Stimulated activated CD4-positive, alpha-beta T cell treated with anti-CD3 and anti-CD28 coated beads, Interleukin-2, amount 100 ng/mL, for 48 hours (primary cell): ENCODE results near the gene RASAL2.
"Not testable (repeated sequence)": the region's sequence is repeated elsewhere in the genome, so short reads cannot be mapped to it uniquely, and the experiment has no call there.

ENCODE experiments used
- DNase-seq, 2 donors: peaks; one replicate each; pipeline ENCODE4 v3.0.0-alpha.2; 2020

Gene RASAL2

DNA sequence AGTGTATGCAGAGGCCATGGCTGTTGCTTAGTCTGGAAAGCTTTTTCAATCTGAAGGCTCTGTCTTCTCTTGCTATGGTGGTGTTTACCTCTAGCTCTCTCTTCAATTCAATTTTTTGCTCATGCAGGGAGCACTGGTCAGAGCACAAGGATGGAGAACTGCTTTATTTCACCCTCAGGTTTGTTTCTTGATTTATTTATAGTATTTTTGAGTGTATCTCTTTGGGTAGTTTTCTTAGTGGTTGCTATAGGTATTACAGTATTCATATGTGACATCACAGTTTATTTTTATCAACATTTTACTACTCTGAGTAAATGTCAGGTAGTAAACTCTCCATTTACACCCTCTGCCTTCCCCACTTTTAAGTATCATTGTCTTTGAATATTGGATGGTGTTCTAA, 147.9 kb downstream of the RASAL2 start:
- DNase-seq = no peak

DNA sequence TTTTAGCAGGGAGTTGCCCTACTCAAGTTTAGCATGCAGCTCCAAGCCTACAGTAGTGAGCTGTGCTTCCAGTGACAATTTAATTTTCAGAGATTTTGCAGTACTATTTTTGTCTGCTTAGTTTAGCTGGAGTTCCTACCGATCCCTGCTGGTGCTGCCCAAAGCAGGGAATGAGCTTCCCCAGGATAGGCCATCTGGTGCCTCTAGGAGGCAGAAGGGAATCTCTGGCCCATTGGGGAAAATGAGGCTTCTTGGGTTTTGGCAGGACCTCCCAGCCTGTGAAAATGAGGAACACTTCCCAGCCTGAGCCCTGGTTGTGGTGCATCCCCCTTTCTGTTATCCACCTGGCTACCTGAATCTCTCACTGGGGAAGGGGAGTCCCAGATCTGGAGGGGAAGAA, 149.2 kb downstream of the RASAL2 start:
- DNase-seq = no peak

DNA sequence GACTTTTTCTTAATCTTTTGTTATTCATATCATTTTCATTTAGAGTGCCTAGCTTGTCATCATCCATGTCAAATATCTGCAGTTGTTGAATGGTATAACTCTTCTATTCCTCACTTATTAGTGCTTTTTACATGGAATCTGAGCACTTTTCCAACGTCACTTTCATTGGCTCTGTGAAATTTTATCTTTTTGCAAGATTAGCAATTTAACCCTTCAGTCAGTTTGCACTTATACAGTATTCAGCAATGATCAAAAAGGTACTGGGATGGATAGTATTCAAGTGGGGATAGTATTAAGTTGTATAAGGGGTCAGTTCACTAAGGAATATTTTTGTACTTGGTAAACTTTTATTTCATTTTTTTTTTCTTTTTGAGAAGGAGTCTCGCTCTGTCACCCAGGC, 150.0 kb downstream of the RASAL2 start:
- no peak for DNase-seq

DNA sequence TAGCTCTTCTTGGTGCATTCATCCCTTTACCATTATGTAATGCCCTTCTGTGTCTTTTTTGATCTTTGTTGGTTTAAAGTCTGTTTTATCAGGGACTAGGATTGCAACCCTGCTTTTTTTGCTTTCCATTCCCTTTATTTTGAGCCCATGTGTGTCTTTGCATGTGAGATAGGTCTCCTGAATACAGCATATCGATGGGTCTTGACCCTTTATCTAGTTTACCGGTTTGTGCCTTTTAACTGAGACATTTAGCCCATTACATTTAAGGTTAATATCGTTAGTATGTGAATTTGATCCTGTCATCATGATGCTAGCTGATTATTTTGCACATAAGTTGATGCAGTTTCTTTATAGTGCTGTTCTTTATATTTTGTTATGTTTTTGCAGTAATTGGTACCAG, 154.4 kb downstream of the RASAL2 start:
- not testable (repeated sequence) for DNase-seq

DNA sequence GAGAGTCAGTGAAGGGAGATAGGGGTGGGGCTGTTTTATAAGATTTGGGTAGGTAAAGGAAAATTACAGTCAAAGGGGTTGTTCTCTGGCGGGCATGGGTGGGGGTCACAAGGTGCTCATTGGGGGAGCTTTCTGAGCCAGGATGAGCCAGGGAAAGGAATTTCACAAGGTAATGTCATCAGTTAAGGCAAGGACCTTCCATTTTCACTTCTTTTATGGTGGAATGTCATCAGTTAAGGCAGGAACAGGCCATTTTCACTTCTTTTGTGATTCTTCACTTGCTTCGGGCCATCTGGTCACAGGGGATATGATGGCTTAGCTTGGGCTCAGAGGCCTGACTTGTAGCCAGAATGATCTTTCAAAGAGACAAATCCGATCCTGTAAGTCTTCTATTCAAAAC, 159.7 kb downstream of the RASAL2 start:
- not testable (repeated sequence) for DNase-seq

DNA sequence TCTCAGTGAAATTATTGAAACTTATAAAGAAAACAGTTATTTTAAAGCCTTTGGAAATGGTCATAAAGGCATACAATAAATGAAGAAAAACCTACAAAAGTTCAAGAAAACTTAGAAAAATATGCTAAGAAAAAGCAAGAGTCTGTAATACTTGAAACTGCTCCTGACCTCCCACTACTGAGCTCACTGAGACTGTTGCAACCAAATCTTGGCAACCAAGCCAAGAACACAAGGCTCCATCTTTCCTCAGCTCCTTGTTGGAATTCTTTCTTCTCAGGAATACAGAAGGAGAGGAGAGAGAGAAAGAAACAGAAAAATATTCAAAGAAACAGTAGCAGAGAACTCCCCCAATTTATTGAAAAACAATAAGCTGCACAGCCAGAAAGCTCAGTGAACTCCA, 160.5 kb downstream of the RASAL2 start:
- no peak for DNase-seq

DNA sequence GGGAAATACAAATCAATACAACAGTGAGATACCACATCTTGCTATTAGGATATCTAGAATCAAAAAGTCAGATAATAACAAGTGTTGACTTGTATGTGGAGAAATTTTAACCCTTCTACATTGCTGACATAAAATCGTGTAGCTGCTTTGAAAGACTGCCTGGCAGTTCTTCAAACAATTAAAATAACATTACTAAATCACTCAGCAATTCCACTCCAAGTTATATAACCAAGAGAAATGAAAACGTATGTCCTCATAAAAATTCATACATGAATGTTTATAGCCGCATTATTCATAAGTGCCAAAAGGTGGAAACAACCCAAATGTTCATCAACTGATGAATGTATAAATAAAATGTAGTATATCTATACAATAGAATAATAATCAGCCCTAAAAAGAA, 164.6 kb downstream of the RASAL2 start:
- no peak for DNase-seq

DNA sequence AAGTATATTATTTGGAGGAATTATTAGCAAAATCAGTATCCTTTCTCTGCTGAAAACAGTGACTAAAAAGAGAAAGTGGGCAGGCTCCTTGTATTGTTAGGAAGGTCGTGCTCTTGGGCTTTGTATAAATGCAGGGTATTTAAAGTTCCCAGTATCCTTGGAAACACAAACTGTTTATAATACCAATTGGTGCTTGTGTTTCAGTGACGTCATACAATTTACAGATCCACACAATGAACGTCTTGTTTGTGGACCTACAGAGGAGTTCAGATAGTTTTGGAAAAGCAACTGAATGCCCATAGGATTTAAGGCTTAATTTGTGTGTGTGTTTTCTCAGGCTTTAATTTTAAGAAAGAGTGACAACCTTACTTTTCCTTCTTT, 168.2 kb downstream of the RASAL2 start:
- no peak for DNase-seq

DNA sequence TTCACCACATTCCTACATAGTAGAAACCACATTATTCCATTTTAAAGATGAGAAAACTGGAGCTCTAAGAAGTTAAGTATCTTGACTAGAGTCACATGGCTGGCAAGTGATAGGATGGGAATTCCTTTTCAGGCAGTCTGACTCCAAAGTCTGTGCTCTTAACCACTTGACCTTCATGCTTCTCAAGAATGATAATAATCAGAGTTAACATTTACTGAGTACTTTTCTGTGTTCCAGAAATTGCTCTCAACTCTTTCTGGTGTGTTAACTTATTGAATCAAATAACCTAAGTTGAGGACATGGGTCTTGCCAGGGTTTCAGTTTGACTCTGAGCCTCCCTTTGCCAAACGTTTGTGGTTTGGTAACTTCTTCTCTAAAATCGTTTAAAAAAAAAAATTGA, 169.4 kb downstream of the RASAL2 start:
- no peak for DNase-seq

DNA sequence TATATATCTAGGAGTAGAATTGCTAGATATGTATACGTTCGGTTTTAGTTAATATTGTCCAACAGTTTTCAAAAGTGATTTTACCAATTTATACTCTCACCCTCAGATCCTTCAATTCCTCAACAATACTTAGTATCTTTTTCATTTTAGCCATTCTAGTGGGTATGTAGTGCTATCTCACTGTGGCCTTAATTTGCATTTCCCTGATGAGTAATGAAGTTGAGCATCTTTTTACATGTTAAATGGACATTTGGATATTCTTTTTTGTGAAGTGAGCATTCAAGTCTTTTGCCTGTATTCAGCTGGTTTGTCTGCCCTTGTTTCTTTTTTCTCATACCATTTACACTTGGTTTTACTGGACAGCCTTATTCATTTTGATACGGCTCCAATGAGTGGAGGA, 172.2 kb downstream of the RASAL2 start:
- DNase-seq = no peak

DNA sequence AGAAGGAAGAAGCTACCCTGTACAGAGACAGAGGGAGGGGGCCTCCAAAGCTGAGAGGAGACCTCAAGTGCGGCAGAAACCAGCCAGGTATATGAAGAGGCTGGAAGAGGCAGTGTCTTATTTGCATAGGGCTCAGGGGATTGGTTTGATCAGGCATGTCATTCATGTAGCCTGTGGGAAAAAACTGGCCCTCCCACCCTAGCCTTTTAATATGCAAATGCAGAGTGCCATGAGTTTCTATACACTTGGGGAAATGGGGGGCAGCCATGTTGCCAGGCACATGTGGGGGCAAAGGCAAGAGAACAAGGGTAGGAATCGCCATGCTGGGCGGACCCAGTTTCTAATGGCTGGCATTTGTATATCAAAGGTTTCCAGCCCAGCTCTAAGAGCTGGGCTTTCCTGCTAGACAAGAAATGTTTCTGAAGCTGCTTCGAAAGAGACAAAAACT, 172.7 kb downstream of the RASAL2 start:
- DNase-seq = no peak

DNA sequence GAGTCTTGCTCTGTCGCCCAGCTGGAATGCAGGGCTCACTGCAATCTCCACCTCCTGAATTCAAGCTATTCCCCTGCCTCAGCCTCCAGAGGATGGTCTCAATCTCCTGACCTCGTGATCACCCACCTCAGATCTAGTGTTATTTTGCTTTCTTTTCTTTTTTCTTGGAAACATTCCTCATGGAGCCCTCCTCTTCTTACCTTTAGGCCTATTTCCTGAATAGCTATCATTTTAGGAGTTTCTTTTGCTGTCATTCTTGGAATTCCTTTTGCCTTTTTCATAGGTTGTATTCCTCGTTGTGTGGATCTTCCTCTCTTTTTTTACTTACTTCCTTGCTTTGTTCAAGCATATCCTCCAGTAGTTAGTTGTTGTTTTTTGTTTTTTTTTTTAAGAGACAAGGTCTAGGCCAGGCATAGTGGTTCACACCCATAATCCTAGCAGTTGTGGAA, 173.8 kb downstream of the RASAL2 start:
- no peak for DNase-seq

DNA sequence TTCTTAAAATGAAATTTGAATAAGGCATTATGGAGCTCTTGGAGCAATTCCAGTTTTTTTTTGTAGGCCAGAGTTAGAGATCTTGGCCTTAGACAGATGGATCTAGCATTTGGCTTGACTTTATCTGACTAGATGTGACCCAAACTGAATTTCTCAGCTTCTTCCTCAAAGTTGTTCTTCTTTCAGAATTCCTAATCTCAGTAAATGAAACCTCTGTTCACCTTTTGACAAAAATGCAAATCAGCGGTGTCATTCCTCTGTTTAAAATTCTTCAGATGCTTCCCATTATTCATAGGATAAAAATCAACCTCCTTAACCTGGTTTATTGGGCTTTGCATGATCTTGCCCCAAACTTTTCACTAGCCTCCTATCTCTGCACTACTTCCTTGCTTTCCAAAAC, 177.6 kb downstream of the RASAL2 start:
- DNase-seq = no peak

DNA sequence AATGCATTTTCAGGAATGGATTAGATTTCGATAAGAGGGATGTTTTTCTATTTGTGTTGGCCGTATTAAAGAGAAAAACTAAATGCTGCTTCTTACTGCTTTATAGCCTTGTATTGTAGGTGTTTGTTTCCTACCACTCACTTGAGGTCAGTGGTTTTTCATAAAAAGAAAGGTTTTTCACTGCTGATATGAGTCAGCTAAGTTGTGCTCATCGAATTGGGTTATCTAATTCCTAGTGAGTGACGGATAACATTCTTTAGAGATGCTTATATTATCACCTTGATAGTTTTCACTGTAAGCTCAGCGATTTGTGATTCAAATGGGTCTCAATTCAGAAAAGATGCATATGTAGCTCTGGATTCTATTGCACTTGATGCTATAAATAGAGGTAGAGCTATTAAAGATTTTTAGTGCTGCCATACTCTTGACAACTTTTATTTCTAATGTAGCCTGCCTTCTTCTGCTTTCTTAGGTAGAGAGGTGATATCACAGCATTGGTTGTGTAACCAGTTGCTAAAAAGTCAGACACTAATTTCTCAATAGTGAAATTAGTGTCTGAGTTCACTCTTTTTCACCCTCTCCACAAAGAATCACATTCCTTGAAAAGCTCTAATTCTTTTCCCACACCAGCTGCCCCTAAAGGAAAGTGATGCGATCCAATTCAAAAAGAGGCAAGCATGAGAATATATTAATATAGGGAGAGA, 180.0 kb downstream of the RASAL2 start:
- no peak for DNase-seq

DNA sequence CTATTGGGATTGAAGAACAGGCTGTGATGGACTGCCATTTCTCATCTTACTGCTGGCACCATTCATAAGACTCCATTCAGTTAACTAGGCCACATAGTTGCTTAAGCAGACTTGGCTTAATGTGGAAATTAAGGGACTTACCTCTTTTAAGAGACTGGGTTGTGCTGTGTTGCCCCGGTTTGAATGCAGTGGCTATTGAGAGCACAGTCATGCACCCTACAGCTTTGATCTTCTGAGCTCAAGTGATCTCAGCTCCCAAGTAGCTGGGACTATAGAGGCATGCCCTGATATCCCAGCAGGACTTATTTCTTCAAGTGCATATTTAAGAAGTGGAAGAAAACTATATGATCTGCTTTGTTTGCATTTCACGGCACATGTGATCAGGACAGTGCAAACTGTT, 181.1 kb downstream of the RASAL2 start:
- DNase-seq = no peak

DNA sequence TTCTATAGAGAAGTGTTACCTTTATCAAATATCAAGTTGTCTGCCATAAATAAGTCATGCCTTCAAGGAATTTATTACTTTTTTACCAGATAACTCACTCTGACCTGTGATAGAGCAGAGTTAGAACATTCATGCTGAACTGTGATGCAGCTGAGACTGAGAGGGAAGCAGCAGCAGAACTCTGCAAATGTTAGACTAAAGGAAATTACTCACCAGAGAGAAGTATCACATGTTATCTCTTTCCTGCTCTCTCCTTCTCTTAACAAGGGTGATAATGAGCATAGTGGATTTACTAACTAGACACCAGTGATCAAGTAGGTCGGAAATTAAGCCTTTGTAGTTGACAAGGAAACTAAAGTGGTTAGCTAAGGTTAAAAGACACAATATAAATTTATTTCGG, 181.6 kb downstream of the RASAL2 start:
- no peak for DNase-seq

DNA sequence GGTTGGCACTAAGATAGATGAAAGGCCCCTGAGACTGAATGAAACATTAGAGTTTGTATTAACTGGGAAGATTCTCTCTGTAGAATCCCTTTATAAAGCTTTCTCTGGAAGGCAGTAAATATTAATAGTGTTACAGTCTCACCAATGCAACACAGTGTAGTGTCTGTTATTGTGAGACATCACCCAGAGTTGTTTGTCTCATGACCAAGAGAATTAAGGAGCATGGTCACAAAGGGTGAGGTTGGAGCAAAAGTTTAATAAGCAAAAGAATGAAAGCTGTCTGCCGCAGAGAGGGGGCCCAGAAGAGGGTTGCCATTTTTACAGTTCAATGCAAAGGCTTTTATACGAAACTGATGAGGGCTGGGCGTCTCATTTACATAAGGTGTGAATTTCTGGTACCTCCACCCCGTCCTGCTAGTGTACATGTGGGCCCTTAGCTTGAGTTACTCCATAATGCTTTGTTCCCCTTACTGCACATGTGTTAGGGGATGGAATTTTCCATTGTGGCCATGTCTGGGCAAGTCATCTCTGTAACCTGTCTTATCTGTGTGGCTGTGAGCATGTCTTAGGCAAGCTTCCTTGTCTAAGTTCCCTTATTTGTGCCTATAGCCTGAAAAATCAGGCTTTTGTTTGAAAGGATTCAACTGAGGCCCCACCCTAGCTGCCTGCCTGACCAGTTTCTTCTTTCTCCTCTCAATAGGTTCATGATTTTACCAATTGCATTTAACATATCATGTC, 184.1 kb downstream of the RASAL2 start:
- DNase-seq = no peak

DNA sequence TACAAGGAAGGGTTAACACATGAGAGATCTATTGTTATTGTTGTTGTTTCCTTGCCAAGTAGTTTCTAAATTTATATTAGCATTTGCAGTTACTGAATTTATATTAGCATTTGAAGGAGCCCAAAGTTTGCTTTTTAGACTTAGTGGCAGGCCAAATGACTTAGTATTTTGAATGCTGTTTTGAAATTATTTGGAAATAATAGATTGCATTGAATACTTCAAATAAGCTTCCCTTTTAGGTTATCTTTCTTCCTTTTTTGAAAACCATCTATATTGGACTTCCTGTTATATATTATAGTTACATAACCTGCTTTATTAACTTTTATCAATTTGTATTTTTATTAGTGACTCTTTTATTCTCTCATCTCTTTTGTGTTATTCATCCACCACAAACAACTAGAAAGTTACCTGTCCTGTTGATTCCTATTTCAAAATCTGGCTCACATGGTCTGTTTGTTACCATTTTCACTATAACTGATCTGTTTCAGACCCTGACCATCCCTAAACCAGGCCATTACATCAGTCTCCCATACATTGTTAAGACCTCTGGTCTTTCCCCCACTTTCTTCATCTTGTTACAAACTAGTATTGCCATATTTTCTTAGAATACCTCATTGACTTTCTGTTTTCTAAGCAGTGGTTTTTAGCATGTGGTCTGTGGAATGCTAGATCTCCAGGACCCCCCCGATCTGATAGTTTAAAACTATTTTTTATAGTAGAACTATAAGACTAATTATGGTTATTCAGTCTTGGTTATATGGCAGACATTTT, 185.2 kb downstream of the RASAL2 start:
- DNase-seq = no peak

DNA sequence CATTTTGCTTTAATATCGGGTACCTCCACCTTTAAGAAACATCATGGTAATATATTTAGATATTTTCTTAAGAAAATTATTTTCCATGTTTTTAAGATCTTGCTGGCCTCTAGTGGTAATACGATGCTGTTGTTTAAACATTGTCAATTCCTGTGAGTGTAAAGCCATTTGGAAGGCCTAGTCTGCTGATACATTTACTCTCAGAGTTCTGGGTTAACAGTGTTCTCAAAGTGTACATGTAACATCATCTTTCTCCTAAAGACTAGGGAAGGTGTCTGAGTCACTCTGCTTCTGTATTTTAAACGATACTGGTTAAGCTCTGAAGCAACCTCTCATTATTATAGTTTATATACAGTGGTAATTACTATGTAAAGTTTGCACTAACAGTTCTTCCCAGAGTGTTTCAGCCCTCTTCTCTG, 189.1 kb downstream of the RASAL2 start:
- DNase-seq = no peak

DNA sequence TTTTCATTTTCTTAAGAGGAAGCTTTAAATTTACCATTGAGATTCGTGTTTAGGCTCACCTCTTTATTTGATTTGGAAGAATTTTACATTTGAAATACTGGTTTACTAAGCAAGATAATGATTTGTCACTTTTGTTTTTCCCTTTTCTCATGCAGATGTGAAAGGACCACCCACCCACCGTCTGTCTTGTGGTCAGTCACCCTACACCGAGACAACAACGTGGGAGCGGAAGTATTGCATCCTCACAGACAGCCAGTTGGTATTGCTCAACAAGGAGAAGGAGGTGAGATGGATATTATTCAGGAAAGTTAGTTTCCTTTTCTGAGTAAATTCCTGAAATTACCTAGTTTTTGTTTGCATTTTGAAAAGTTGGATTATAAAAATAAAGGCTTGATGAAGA, 189.5 kb downstream of the RASAL2 start:
- DNase-seq = no peak

DNA sequence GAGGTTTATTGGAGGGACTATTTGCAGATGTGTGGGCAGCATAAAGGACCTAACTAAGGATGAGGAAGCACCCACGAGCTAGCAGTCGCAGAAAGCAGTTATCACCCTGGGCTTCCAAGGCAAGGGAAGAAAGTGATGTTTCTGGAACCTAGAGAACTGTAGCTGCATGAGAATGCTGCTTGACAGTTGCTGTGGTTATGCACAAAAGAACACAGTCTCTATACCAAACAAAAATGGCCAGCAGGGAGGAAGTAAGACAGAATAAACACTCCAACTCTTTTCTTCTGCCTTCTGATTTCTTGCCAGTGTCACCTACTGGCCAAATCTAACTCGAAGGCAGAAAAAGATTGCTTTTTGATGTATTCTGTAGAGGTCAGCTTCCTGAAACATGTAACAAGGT, 190.2 kb downstream of the RASAL2 start:
- no peak for DNase-seq

DNA sequence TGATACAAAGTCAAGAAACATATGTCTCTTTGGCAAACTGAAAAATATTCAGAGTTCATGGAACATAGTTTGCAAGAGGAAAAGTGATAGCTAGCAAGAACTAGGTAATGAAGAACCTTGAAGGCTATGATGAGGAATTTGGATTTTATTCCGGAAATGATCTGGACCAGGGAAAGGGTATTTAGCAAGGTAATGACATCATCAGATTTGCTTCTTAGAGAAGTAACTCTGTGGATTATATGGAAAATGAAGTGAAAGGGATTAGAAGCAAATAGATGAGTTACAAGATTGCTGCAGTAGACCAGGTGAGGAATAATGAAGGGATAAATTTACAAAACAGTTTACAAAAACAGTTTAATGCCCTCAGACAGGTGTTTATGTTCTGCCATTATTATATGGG, 197.3 kb downstream of the RASAL2 start:
- no peak for DNase-seq

DNA sequence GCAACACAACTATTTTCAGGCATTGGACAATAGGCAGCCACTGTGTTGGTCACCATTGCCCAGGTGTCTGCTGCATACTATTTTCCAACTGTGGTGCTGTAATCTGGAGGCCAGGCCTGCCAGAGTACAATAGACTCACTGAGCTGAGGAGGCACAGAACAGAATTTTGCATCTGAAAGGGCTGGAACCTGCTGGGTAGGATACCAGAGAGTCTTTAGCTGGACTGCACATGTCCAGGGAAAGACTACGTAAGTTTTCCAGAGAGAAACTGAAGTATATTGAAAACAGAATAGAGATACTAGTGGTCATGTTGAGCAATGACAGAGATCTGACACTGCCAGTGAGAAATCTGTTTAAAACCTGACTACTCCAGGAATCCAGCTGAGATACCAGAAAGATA, 200.8 kb downstream of the RASAL2 start:
- no peak for DNase-seq

DNA sequence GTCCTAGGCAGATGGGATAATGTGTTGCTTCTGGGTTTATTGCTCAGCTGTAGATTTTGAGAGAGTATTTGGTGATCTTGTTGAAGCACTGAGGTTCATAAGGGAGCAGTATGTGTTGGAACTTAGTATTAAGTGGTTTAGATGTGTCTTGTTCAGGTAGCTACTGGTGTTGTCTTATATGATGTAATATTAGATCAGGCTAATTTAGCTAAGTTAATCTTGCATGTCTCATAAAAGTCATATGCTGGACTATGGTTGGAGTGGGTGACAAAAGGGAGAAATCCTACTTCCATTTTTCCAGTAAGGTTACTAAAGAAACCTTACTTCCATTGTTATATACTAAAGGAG, 206.4 kb downstream of the RASAL2 start:
- DNase-seq = no peak
